Thoracic aorta (tissue), 2 donors: ENCODE results near the gene NUMA1. TPM values are rescaled to one million over a fixed set of nuclear protein-coding genes. Genes with fewer than 3 reads are reported as not detected.
A peak's percentile ranks its signal among the peaks of the same experiment; 100 is the strongest.

Experiments used
- ATAC-seq: fragments of 150-250 bp; one replicate; pipeline ENCODE4 v1.8.0; 2017; ENCODE audit warnings: low read depth; ENCODE audit not compliant: insufficient number of reproducible peaks, low FRiP score
- DNase-seq: peaks from one replicate; pipeline ENCODE4 v3.0.0-alpha.2; 2020; ENCODE audit warnings: low spot score
- H3K27ac ChIP-seq, 2 donors: fragments of 200-600 bp; sonication (generic); 1 replicate in 1 of 2; 2 replicates in 1 of 2; pipeline ENCODE4 v1.5.1; 2016; ENCODE audit warnings: mild to moderate bottlenecking in 2 of 2, moderate library complexity in 2 of 2
- H3K27me3 ChIP-seq: fragments of 200-600 bp; sonication (generic); replicated peaks from 2 replicates; pipeline ENCODE4 v1.6.0; 2016; ENCODE audit warnings: mild to moderate bottlenecking; ENCODE audit not compliant: insufficient read depth
- H3K36me3 ChIP-seq: fragments of 200-600 bp; sonication (generic); one replicate; pipeline ENCODE4 v1.5.1; 2016
- H3K4me1 ChIP-seq, 2 donors: fragments of 200-600 bp; sonication (generic); 1 replicate in 1 of 2; 2 replicates in 1 of 2; pipeline versions ENCODE4 v1.5.1 to v1.6.0; 2016; ENCODE audit warnings: low read depth in 2 of 2, mild to moderate bottlenecking in 1 of 2; ENCODE audit not compliant: control insufficient read depth in 1 of 2
- H3K4me3 ChIP-seq: fragments of 200-600 bp; sonication (generic); 2 replicates; pipeline ENCODE4 v1.5.1; 2016; ENCODE audit warnings: mild to moderate bottlenecking
- H3K9me3 ChIP-seq: fragments of 200-600 bp; sonication (generic); 2 replicates; pipeline ENCODE4 v1.5.1; 2016
- total RNA-seq, 2 donors: library from RNA; depleted of rRNA; stranded (reverse); fragments of >200 nt; gene quantifications; one replicate each; pipeline versions ENCODE4 v1.1.0 to v1.2.3, GENCODE V29; 2016
- TF ChIP-seq, protein P1 (sequence below): fragments of 200-600 bp; sonication (generic); IDR thresholded peaks from one replicate; pipeline ENCODE4 v1.5.1; 2019; ENCODE audit warnings: antibody characterized with exemption

Gene NUMA1
- total RNA-seq, 2 donors from 2014 or later = 282 to 286 TPM

GRCh38 chr11:72075109-72075508 lies 5.2 kb downstream of the NUMA1 start:
- no peaks in the 10 kb centered on the region for H3K9me3 ChIP-seq
- peaks cover 25 to 37% of the 10 kb centered on the region in 2 donors for H3K4me1 ChIP-seq
- H3K4me3 ChIP-seq = no peak overlapping the region
- no peaks in the 10 kb centered on the region for H3K27me3 ChIP-seq
- TF ChIP-seq, protein P1, sequence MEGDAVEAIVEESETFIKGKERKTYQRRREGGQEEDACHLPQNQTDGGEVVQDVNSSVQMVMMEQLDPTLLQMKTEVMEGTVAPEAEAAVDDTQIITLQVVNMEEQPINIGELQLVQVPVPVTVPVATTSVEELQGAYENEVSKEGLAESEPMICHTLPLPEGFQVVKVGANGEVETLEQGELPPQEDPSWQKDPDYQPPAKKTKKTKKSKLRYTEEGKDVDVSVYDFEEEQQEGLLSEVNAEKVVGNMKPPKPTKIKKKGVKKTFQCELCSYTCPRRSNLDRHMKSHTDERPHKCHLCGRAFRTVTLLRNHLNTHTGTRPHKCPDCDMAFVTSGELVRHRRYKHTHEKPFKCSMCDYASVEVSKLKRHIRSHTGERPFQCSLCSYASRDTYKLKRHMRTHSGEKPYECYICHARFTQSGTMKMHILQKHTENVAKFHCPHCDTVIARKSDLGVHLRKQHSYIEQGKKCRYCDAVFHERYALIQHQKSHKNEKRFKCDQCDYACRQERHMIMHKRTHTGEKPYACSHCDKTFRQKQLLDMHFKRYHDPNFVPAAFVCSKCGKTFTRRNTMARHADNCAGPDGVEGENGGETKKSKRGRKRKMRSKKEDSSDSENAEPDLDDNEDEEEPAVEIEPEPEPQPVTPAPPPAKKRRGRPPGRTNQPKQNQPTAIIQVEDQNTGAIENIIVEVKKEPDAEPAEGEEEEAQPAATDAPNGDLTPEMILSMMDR = no peak
- H3K27ac ChIP-seq = no peak overlapping the region
- ATAC-seq (no peak), DNase-seq (no peak)
- no peaks in the 10 kb centered on the region for H3K36me3 ChIP-seq

DNA sequence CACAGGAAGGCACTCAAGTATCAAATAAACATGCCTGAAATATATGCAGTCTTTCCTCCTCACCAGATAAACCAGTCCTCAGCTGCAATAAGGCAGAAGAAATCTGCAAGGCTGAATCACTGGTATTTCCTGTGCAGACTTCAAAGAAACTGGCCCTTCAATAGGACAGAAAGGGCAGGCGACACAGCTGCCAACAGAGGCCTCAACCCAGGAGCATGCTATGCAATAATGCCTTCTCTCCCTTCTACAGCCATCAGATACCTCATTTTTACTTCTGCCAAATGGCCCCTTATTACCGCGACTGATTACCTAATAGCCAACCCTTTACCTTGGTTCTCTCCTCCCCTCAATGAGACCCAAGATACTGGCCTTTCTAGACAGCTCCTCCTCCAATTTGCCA lies 8.0 kb downstream of the NUMA1 start:
- TF ChIP-seq, protein P1 = no peak
- no peaks in the 10 kb centered on the region for H3K36me3 ChIP-seq
- no peak for DNase-seq
- no peaks in the 10 kb centered on the region for H3K27me3 ChIP-seq
- H3K9me3 ChIP-seq = no peaks in the 10 kb centered on the region
- no peak for ATAC-seq
- peaks cover 31 to 42% of the 10 kb centered on the region in 2 donors for H3K4me1 ChIP-seq
- H3K4me3 ChIP-seq = no peak overlapping the region
- peak overlapping the region in 1 of 2 donors; percentile 23 for H3K27ac ChIP-seq

DNA sequence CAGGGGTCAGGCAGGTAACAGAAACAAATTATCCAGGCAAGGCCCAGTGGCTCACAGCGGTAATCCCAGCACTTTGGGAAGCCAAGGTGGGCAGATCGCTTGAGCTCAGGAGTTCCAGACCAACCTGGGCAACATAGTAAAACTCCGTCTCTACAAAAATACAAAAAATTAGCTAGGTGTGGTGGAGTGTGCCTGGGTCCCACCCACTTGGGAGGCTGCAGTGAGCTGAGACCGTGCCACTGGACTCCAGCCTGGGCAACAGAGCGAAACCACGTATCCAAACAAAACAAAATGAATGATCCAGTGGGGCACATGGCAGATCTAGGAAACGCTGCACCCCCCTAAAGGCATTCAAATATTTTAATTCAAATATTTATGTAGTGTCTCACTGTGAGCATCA lies 9.9 kb downstream of the NUMA1 start:
- no peaks in the 10 kb centered on the region for H3K36me3 ChIP-seq
- no peaks in the 10 kb centered on the region for H3K9me3 ChIP-seq
- no peak overlapping the region for H3K4me3 ChIP-seq
- H3K4me1 ChIP-seq = peaks cover 31 to 46% of the 10 kb centered on the region in 2 donors
- ATAC-seq (no peak), DNase-seq (no peak)
- no peaks in the 10 kb centered on the region for H3K27me3 ChIP-seq
- TF ChIP-seq, protein P1 = no peak
- peak overlapping the region; percentile 68 to 89 for H3K27ac ChIP-seq

- no peaks in the 10 kb centered on the region for H3K9me3 ChIP-seq
- H3K4me3 ChIP-seq = peak overlapping the region; percentile 39
- H3K27me3 ChIP-seq = no peaks in the 10 kb centered on the region
- TF ChIP-seq, protein P1 = no peak
- H3K27ac ChIP-seq = peak overlapping the region; percentile 68 to 89
- H3K4me1 ChIP-seq = peaks cover 31 to 46% of the 10 kb centered on the region in 2 donors
- no peaks in the 10 kb centered on the region for H3K36me3 ChIP-seq
- ATAC-seq (peak; percentile 94), DNase-seq (peak; percentile 85)
Observed at GRCh38 chr11:72069787-72070251, 10.5 kb downstream of the NUMA1 start.

DNA sequence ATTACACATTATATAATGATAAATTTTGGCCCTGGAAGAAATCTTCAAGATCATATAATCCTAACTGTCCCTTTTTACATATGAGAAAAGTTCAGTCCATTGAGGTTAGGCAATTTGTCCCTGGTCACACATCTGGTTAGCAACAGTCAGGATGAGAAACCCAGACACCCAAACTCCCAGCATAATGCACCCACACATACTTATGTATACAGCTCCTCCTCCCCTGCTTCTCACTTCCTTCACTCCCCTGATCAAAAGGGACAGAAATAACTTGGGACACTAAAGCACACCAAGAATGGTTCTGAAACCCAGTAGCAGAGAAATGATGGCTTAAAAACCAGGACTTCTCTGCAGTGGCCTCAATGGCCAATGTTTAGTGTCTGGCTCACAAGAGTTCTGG lies 11.1 kb downstream of the NUMA1 start:
- no peak for ATAC-seq
- peak overlapping the region; percentile 68 to 89 for H3K27ac ChIP-seq
- H3K4me1 ChIP-seq = peaks cover 31 to 46% of the 10 kb centered on the region in 2 donors
- no peaks in the 10 kb centered on the region for H3K36me3 ChIP-seq
- no peak for DNase-seq
- TF ChIP-seq, protein P1 = no peak
- H3K4me3 ChIP-seq = peak overlapping the region; percentile 39
- H3K9me3 ChIP-seq = no peaks in the 10 kb centered on the region
- no peaks in the 10 kb centered on the region for H3K27me3 ChIP-seq
